Measurements from ENCODE around the gene TRIM14.

- no peak for TF ChIP-seq TAF1 (IDR thresholded peaks at IDR 0.05; ENCODE audit: borderline replicate concordance, insufficient read depth, low read length)
- TF ChIP-seq REST (IDR thresholded peaks at IDR 0.05; ENCODE audit: insufficient read depth in 1 of 2, low read depth in 2 of 2, low read length in 2 of 2): no peak
- no peak for TF ChIP-seq POLR2AphosphoS5 (IDR thresholded peaks at IDR 0.05; ENCODE audit: low read depth, low read length)
- TF ChIP-seq SIN3A (IDR thresholded peaks at IDR 0.05; ENCODE audit: borderline replicate concordance, insufficient read depth, low read length): no peak
- no peak for TF ChIP-seq FOXP2 (optimal IDR thresholded peaks at IDR 0.05; ENCODE audit: borderline replicate concordance, extremely low read depth, extremely low read length, insufficient read depth)
These were observed 27.3 kb upstream of the TRIM14 start for GRCh38 chr9:98146101-98146991.
